NT2/D1 (cell line): Measurements from ENCODE around the gene FBLIM1.

Source experiments
- SUZ12 ChIP-seq: IDR thresholded peaks from 2 replicates; pipeline ENCODE4 v1.6.1; 2011; ENCODE audit not compliant: insufficient read length, insufficient read depth; ENCODE audit errors: extremely low read depth
- ZNF274 ChIP-seq: IDR thresholded peaks from 2 replicates; pipeline ENCODE4 v1.6.1; 2011; ENCODE audit warnings: mild to moderate bottlenecking, low read depth, low read length

- TF ChIP-seq ZNF274, result no peak
- no peak for TF ChIP-seq SUZ12
Observed at GRCh38 chr1:15761366-15762128, 3.0 kb downstream of the FBLIM1 start.
